ENCODE results near the gene TAGLN.

The TAGLN gene

DNA sequence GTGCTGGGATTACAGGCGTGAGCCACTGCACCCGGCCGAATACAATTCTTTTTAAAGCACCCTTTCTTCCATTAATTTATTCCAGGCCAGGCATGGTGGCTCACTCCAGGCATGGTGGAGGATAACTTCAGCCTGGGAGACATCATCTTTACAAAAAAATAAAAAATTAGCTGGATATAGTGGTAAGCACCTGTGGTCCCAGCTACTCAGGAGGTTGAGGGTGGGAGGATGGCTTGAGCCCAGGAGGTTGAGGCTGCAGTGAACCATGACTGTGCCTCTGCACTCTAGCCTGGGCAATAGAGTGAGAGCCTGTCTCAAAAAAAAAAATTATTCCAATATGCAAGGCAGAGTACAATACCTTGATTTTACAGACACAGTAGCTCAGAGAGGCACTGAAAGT lies 11.4 kb downstream of the TAGLN start:
- Mint-ChIP-seq H3K36me3 (ENCODE audit: low read depth) (peaks cover 70% of the 10 kb centered on the region), H3K4me3 (no peak overlapping the region), H3K27ac (peak overlapping the region; percentile 63), H3K4me1 (ENCODE audit: low read depth) (peaks cover 3% of the 10 kb centered on the region), H3K9me3 (no peaks in the 10 kb centered on the region), H3K27me3 (no peaks in the 10 kb centered on the region)
- DNase-seq = no peak

DNA sequence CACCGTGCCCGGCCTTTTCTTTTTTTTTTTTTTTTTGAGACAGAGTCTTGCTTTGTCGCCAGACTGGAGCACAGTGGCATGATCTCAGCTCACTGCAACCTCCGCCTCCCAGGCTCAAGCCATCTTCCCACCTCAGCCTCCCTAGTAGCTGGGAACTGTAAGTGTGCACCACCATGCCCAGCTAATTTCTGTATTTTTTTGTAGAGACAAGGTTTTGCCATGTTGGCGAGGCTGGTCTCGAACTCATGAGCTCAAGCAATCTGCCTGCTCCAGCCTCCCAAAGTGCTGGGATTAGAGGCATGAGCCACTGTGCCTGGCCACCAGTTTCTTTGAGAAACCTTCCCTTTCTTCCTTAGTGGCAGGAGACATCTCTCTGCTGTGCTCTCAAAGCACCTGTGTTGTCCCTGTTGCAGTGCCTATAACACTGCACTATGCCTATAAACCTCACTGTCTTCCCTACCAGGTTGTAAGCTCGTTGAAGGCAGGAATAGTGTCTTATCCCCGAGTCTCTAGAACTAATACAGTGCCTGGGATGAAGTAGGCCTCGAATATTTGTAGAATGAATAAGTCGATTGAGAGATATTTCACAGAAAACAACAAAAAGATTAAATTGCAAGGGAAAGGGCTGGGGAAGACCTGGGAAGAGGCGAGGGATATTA lies 13.7 kb downstream of the TAGLN start:
- no peaks in the 10 kb centered on the region for H3K9me3 Mint-ChIP-seq
- no peak overlapping the region for H3K4me3 Mint-ChIP-seq
- no peaks in the 10 kb centered on the region for H3K27me3 Mint-ChIP-seq
- peaks cover 8% of the 10 kb centered on the region for H3K4me1 Mint-ChIP-seq (ENCODE audit: low read depth)
- no peak for DNase-seq
- peaks cover 85% of the 10 kb centered on the region for H3K36me3 Mint-ChIP-seq (ENCODE audit: low read depth)
- H3K27ac Mint-ChIP-seq = peak overlapping the region; percentile 38

DNA sequence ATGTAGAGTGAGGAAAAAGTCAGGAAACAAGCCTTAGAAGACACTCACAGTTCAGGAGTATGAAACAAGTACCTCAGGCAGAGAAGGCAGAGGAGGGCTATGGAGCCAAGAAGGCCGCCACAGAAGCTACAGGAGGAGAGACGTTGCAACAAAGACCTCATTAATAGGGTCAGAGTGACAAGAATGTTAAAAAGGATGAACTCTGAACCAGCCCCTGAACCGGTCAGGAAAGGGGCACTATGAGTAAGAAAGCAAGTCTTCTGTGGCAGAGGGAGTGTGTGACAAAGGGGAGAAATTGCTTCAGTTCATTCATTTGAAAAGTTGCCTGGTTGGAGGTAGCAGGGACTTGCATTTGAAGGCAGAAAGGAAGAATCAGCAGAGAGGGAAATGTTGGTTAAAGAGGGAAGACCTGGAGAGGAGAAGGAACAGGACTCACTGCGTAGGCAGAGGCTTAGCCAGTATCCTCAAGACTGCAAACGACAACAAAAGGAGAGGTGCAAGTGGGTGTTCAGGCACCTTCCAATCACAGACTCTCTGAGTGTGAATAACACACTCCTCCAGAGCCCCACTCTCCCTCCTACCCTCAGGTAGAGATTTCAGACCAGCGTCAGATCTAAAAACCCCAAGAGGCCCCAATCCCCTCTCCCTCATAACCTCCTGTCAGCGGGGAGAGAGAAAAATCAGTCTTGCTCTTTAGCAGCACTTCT lies 15.4 kb downstream of the TAGLN start:
- Mint-ChIP-seq H3K27ac (peak overlapping the region; percentile 35), H3K4me3 (no peak overlapping the region), H3K27me3 (no peaks in the 10 kb centered on the region), H3K36me3 (ENCODE audit: low read depth) (peaks cover 95% of the 10 kb centered on the region), H3K4me1 (ENCODE audit: low read depth) (peaks cover 9% of the 10 kb centered on the region), H3K9me3 (no peaks in the 10 kb centered on the region)
- no peak for DNase-seq

DNA sequence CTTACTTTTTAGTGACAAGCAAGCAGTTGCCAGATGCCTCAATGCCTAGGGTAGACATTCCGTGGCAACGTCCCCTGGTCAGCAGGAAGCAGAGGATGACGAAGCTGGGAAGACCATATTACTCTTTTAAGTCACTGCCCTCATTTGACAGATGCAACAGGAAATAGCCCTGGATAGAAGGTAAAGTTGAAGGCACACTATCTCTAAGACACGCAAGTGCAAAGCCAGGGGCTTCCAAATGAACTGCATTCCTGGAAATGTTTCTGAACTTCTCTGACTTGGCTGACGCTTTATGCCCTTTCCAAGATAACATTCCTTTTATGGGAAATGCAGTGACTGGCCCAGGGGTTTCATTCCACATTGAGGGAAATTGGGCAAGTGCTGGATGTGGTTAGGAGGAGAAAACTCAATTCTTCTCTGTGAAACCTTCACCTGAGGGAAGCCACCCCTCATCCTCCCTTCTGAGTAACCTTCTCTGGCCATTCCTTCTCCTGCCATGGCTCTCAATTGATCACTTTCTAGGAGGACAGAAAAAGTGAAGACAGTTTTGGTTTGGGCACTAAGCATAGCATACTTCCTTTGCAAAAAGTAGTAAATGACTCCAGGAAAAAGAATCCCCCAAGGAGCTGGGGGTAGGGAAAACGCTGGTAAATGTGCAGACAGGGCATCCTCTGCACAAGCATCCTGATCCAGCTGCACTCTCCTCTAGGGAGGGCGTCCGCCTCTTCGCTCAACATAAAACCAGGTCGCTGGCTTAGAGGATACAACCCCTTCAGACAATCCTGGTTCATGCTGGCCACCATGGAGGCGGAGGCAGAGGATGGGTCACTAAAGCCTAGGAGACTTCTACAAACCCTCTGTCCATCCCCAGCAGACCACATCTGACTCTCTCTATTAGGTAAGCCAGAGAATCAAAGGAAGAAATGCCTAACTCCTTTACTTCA lies 18.2 kb downstream of the TAGLN start:
- Mint-ChIP-seq H3K9me3 (no peaks in the 10 kb centered on the region), H3K36me3 (ENCODE audit: low read depth) (peaks cover 94% of the 10 kb centered on the region)
- DNase-seq = no peak

DNA sequence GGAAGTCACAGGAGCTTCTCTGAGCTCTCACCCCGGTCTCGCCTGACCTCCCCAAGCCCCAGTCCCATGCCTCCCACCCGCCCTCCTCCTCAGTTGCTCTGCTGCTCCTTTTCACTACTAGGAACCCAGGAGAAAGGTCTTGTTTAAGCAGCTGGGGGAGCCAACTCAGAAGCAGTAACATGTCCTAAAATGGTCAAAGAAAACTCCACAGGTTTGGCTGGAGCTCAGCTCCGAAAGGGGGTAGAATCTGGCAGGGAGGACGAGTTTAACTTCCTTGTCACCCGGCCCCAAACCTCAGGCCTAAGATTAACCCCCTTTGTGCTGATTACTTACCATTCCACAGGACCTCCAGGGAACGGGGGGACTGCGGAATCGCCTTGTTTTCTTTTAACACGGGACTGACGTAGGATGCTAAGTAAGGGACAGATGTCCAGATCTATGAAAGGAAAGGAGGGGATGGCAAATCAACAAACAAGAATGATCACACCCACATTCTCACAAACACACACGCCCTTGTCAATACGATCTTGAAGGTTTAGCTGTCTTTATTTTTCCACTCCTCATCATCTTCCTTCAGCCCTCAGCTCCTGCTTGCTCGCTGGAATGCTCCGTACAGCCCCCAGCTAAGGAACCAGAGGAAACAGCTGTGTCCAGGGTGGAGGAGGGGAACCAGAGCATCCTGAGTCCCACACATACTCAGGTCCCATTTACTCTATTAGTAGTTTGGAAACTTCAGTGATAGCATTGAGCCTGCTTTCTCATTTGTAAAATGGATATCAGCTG lies 19.2 kb downstream of the TAGLN start:
- H3K4me1 Mint-ChIP-seq (ENCODE audit: low read depth) = peaks cover 6% of the 10 kb centered on the region
- H3K36me3 Mint-ChIP-seq (ENCODE audit: low read depth) = peaks cover 94% of the 10 kb centered on the region
- no peak overlapping the region for H3K4me3 Mint-ChIP-seq
- H3K27me3 Mint-ChIP-seq = no peaks in the 10 kb centered on the region
- no peaks in the 10 kb centered on the region for H3K9me3 Mint-ChIP-seq
- DNase-seq = no peak
- H3K27ac Mint-ChIP-seq = peak overlapping the region; percentile 34

More for the DNA sequence above, 18.2 kb downstream of the TAGLN start:
- peak overlapping the region; percentile 83 for H3K27ac Mint-ChIP-seq
- H3K4me1 Mint-ChIP-seq (ENCODE audit: low read depth) = peaks cover 6% of the 10 kb centered on the region
- H3K27me3 Mint-ChIP-seq = no peaks in the 10 kb centered on the region
- H3K4me3 Mint-ChIP-seq = no peak overlapping the region

DNA sequence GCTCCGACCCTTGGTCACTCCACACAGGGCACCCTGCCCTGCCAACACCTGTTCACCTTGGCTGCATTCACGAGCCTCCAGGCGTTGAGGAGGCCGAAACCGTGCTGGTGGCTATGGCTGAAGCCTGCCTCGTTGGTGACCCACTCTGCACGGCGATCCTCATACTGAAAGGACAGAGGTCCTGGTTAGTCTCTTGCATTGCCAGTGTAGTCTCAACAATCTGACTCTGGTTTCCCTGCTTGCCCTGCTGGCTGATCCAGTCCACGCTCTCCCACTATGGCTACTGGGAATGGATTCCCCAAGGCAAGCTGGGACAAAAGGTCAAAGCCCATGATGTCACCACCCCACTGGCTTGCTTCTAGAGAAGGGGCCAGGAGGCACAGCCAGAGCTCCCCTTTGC lies 19.8 kb downstream of the TAGLN start:
- Mint-ChIP-seq H3K4me3 (no peak overlapping the region), H3K9me3 (no peaks in the 10 kb centered on the region), H3K36me3 (ENCODE audit: low read depth) (peaks cover 97% of the 10 kb centered on the region), H3K4me1 (ENCODE audit: low read depth) (peaks cover 6% of the 10 kb centered on the region), H3K27ac (peak overlapping the region; percentile 28), H3K27me3 (no peaks in the 10 kb centered on the region)
- DNase-seq = no peak

DNA sequence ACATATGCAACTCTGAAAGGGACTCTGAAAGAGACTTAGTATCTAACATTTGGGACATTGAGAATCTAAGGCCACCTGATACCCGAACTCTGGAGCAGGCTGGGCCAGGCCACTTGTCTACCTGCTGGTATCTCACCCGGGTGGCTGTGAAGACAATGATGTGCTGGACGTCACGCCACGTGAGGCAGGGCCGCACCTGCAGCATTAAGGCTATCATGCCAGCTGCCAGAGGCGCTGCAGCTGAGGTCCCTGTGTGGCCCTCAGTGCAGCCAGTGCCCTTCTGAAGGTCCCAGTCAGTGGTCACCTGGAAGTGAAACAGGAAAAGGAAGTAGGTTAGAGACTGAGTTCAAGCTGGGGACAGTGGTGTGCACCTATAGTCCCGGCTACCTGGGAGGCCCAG lies 20.3 kb downstream of the TAGLN start:
- H3K27me3 Mint-ChIP-seq = no peaks in the 10 kb centered on the region

DNA sequence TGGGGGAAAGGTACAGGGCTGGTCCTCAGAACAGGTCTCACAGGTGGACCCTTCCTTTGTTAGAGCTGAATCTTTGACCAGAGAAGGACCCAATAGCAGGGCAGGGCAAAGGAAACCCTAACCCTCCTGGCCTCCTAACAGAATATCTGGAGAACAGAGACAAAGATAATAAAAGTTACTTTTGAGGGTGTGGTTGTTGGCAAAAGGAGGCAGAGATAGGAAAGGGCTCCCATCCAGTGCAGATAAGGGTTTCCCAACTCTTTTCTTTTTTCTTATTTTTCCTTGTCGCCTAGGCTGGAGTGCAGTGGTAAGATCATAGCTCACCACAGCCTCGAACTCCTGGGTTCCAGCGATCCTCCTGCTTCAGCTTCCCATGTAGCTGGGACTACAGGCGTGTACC lies 20.8 kb downstream of the TAGLN start:
- H3K4me1 Mint-ChIP-seq (ENCODE audit: low read depth) = peaks cover 6% of the 10 kb centered on the region
- no peak for DNase-seq
- no peaks in the 10 kb centered on the region for H3K9me3 Mint-ChIP-seq
- H3K27ac Mint-ChIP-seq = peak overlapping the region; percentile 47
- no peak overlapping the region for H3K4me3 Mint-ChIP-seq
- H3K27me3 Mint-ChIP-seq = no peaks in the 10 kb centered on the region
- H3K36me3 Mint-ChIP-seq (ENCODE audit: low read depth) = peaks cover 97% of the 10 kb centered on the region

More for the DNA sequence above, 20.3 kb downstream of the TAGLN start:
- Mint-ChIP-seq H3K4me1 (ENCODE audit: low read depth) (peaks cover 6% of the 10 kb centered on the region), H3K27ac (peak overlapping the region; percentile 28), H3K9me3 (no peaks in the 10 kb centered on the region), H3K4me3 (no peak overlapping the region), H3K36me3 (ENCODE audit: low read depth) (peaks cover 97% of the 10 kb centered on the region)
- DNase-seq = no peak

DNA sequence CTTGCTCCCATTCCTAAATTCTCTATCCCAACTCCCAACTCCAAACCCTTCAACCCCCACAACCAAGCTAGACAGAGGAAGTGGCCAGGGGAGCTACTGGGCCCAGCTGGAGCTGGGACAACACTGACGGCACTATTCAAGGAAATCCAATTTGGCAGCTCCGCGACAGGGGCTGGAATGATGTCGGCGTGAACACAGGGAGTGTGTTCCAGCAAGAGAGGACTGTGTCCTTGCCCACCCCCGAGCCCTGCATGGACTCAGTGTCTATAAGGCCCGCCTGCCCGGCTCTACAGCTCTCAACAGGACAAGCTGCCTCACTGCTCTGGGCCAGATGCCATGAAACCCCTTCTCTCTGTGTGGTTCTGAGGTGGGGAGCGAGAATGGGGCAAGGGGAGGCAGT lies 21.4 kb downstream of the TAGLN start:
- Mint-ChIP-seq H3K9me3 (no peaks in the 10 kb centered on the region), H3K4me3 (no peak overlapping the region), H3K4me1 (ENCODE audit: low read depth) (peaks cover 6% of the 10 kb centered on the region), H3K27me3 (no peaks in the 10 kb centered on the region), H3K36me3 (ENCODE audit: low read depth) (peaks cover 99% of the 10 kb centered on the region), H3K27ac (peak overlapping the region; percentile 72)
- DNase-seq = no peak

DNA sequence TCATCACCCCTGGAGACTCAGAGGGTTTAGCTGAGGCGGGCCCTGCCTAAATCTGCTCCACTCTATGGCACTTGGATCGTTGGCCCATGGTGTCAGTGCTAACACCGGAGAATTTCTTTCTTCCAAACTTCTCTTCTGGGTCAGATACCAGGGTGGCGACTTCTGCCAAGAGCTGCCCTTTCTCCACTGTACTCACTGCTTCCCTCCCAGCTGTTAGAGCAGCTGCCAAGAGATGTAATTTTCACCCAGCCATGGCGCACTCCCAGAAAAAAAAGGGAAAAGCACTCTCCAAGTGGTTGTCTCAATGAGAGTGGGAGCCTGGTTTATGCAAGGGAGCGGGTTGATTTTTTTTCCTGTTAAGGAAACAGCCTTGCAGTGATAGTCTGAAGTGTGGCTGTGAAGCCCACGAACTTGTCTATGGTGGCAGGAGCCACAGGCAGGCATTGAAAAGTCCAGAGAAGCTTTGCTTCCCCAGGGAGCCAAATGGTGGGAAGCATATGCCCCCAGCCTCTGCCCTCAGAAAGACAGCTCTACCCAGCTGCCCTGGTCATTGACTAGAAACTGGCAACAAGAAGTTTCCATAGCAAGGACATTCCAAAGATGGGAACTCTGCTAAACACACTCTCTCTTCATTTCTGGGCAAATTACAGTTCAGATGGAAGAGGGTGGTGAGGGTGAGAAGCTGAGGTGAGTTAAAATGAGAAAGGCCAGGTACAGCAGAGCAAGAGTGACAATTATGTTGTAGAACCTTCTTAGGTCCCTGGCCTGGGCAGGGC lies 22.0 kb downstream of the TAGLN start:
- H3K4me3 Mint-ChIP-seq = no peak overlapping the region
- no peaks in the 10 kb centered on the region for H3K27me3 Mint-ChIP-seq
- peak overlapping the region; percentile 72 for H3K27ac Mint-ChIP-seq
- peaks cover 6% of the 10 kb centered on the region for H3K4me1 Mint-ChIP-seq (ENCODE audit: low read depth)
- H3K9me3 Mint-ChIP-seq = no peaks in the 10 kb centered on the region
- DNase-seq = no peak
- H3K36me3 Mint-ChIP-seq (ENCODE audit: low read depth) = peaks cover 99% of the 10 kb centered on the region

DNA sequence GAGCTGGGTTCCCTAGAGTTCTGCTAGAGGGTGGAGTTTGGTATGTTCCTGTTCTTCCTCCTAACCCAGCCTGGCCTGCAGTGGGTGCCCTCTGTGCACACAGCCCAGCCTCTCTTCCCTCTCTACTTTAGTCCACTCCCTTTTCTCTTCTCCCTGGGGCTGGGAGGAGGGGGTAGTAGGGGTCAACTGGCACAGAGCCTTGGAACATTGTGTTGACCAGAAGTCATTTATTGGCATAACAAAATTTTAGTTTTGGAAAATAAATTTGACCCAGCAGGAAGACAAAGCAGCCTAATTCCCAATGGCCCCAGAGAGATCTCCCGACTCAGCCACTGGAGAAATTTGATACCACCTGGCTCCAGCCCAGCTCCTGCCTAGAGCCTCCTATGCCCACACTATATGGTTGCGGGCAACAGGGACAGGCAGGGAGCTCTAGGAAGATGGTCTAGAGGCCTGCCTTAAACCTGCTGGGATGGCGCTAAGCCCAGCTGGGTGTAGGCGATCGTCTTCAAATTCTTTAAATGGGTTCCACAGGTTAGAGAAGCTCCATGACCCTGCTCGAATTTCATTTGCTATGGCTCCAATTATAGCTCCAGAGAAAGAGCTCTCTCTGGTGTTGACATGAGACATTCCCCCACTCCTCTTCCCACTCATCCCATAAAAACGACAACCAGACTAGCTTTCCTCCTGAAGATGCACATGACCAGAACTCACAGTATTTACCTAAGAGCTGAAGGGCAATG lies 22.8 kb downstream of the TAGLN start:
- H3K4me3 Mint-ChIP-seq = no peak overlapping the region
- H3K27ac Mint-ChIP-seq = peak overlapping the region; percentile 55
- peaks cover 10% of the 10 kb centered on the region for H3K4me1 Mint-ChIP-seq (ENCODE audit: low read depth)
- H3K36me3 Mint-ChIP-seq (ENCODE audit: low read depth) = peaks cover 99% of the 10 kb centered on the region
- no peaks in the 10 kb centered on the region for H3K27me3 Mint-ChIP-seq
- no peaks in the 10 kb centered on the region for H3K9me3 Mint-ChIP-seq
- DNase-seq = peak; percentile 16

DNA sequence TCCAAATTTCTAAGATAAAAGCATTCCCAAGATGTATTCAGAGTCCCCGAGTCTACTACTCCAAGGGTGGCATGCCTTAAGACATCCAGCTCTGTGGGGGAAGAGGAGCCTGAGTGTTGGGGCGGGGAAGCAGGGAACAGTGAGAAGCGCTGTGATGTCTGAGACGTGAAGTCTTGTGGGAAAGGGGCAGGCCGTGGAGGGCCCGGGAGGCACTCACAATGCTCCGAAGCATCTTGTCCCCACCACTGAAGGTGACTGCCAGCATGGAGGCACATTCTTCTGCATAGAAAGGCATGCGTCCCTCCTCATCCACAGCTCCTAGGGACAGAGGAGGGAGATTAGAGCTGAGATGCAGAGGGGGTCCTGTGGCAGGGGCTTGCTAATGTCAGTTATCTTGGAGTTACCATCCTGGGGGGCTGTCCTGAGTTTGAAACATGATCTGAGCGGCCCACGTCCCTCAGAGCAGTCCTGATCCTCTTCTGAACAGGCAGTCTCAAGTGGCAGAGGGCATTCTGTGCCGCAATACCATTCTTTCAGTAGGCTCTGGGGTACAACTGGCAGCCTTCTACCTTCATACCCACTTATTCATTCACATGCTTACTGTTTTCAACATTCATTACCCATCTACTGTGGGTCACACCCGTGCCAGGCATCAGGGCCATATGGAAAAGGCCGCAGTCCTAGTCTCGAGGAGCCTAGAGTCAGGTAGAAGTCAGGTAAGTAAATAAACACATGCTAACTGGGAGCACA lies 24.0 kb downstream of the TAGLN start:
- peaks cover 16% of the 10 kb centered on the region for H3K4me1 Mint-ChIP-seq (ENCODE audit: low read depth)
- peak overlapping the region; percentile 15 for H3K27ac Mint-ChIP-seq
- H3K9me3 Mint-ChIP-seq = no peaks in the 10 kb centered on the region
- no peak overlapping the region for H3K4me3 Mint-ChIP-seq
- peaks cover 99% of the 10 kb centered on the region for H3K36me3 Mint-ChIP-seq (ENCODE audit: low read depth)
- peak; percentile 23 for DNase-seq
- no peaks in the 10 kb centered on the region for H3K27me3 Mint-ChIP-seq

Data from activated T-cell treated with anti-CD3 and anti-CD28 coated beads, Interleukin-2, amount 50 U/mL, for 24 hours (primary cell).